ENCODE data around the gene LAMTOR1.

LAMTOR1 gene

GRCh38 chr11:72084965-72085364 is 18.1 kb downstream of the LAMTOR1 start:
- in situ Hi-C loops (cut with HindIII; ENCODE audit: low pct_unique_long_range_greater_than_20kb, low sequenced_read_pairs) = no loop called here
- no peak for TF ChIP-seq JUND (IDR thresholded peaks at IDR 0.05; ENCODE audit: low read depth)
- no peak for DNase-seq (ENCODE audit: low read depth in 1 of 2, low spot score in 1 of 2)

GRCh38 chr11:72084076-72084475 is 19.0 kb downstream of the LAMTOR1 start:
- no peak for TF ChIP-seq JUND (IDR thresholded peaks at IDR 0.05; ENCODE audit: low read depth)
- in situ Hi-C loops (cut with HindIII; ENCODE audit: low pct_unique_long_range_greater_than_20kb, low sequenced_read_pairs) = no loop called here
- no peak for DNase-seq (ENCODE audit: low read depth in 1 of 2, low spot score in 1 of 2)

- DNase-seq (ENCODE audit: low read depth in 1 of 2, low spot score in 1 of 2) = peak in 1 of 2 experiments; percentile 35
- TF ChIP-seq JUND (IDR thresholded peaks at IDR 0.05; ENCODE audit: low read depth) = no peak
- in situ Hi-C loops (cut with HindIII; ENCODE audit: low pct_unique_long_range_greater_than_20kb, low sequenced_read_pairs) = no loop called here
These were observed 19.7 kb downstream of the LAMTOR1 start for GRCh38 chr11:72083414-72083813.

GRCh38 chr11:72081821-72082453 is 21.2 kb downstream of the LAMTOR1 start:
- no peak for TF ChIP-seq JUND (IDR thresholded peaks at IDR 0.05; ENCODE audit: low read depth)
- peak; percentile 19 to 98 for DNase-seq (ENCODE audit: low read depth in 1 of 2, low spot score in 1 of 2)
- in situ Hi-C loops (cut with HindIII; ENCODE audit: low pct_unique_long_range_greater_than_20kb, low sequenced_read_pairs) = no loop called here

GRCh38 chr11:72081184-72081644 is 21.9 kb downstream of the LAMTOR1 start:
- peak in 1 of 2 experiments; percentile 62 for DNase-seq (ENCODE audit: low read depth in 1 of 2, low spot score in 1 of 2)
- no peak for TF ChIP-seq JUND (IDR thresholded peaks at IDR 0.05; ENCODE audit: low read depth)

GRCh38 chr11:72080326-72081183 is 22.5 kb downstream of the LAMTOR1 start, which contains the start of the genes LRRC51 and NUMA1:
LRRC51 (plus strand) TSS chr11:72080850; CDS start chr11:72089084, 8,234 bp downstream.
NUMA1 (minus strand) TSS chr11:72080542; CDS start chr11:72035943, 44,599 bp downstream.
- peak; percentile 59 to 100 for DNase-seq (ENCODE audit: low read depth in 1 of 2, low spot score in 1 of 2)
- in situ Hi-C loops (cut with HindIII; ENCODE audit: low pct_unique_long_range_greater_than_20kb, low sequenced_read_pairs) = no loop called here
- TF ChIP-seq JUND (IDR thresholded peaks at IDR 0.05; ENCODE audit: low read depth) = no peak

More at GRCh38 chr11:72081184-72081644, 21.9 kb downstream of the LAMTOR1 start:
- in situ Hi-C loops (cut with HindIII; ENCODE audit: low pct_unique_long_range_greater_than_20kb, low sequenced_read_pairs) = no loop called here

GRCh38 chr11:72079819-72080325 is 23.2 kb downstream of the LAMTOR1 start:
- TF ChIP-seq JUND (IDR thresholded peaks at IDR 0.05; ENCODE audit: low read depth) = no peak
- in situ Hi-C loops (cut with HindIII; ENCODE audit: low pct_unique_long_range_greater_than_20kb, low sequenced_read_pairs) = no loop called here
- DNase-seq (ENCODE audit: low read depth in 1 of 2, low spot score in 1 of 2) = peak in 1 of 2 experiments; percentile 73

- in situ Hi-C loops (cut with HindIII; ENCODE audit: low pct_unique_long_range_greater_than_20kb, low sequenced_read_pairs) = no loop called here
- no peak for TF ChIP-seq JUND (IDR thresholded peaks at IDR 0.05; ENCODE audit: low read depth)
These were observed 24.6 kb downstream of the LAMTOR1 start for GRCh38 chr11:72078477-72078876.

GRCh38 chr11:72075756-72076155 is 27.3 kb downstream of the LAMTOR1 start:
- in situ Hi-C loops (cut with HindIII; ENCODE audit: low pct_unique_long_range_greater_than_20kb, low sequenced_read_pairs) = no loop called here
- TF ChIP-seq JUND (IDR thresholded peaks at IDR 0.05; ENCODE audit: low read depth) = no peak
- no peak for DNase-seq (ENCODE audit: low read depth in 1 of 2, low spot score in 1 of 2)

More at GRCh38 chr11:72078477-72078876, 24.6 kb downstream of the LAMTOR1 start:
- DNase-seq (ENCODE audit: low read depth in 1 of 2, low spot score in 1 of 2) = no peak

- in situ Hi-C loops (cut with HindIII; ENCODE audit: low pct_unique_long_range_greater_than_20kb, low sequenced_read_pairs) = no loop called here
- TF ChIP-seq JUND (IDR thresholded peaks at IDR 0.05; ENCODE audit: low read depth) = no peak
- peak in 1 of 2 experiments; percentile 54 for DNase-seq (ENCODE audit: low read depth in 1 of 2, low spot score in 1 of 2)
These were observed 28.0 kb downstream of the LAMTOR1 start for GRCh38 chr11:72075109-72075508.

GRCh38 chr11:72072348-72072747 is 30.7 kb downstream of the LAMTOR1 start:
- in situ Hi-C loops (cut with HindIII; ENCODE audit: low pct_unique_long_range_greater_than_20kb, low sequenced_read_pairs) = no loop called here
- DNase-seq (ENCODE audit: low read depth in 1 of 2, low spot score in 1 of 2) = peak in 1 of 2 experiments; percentile 49
- TF ChIP-seq JUND (IDR thresholded peaks at IDR 0.05; ENCODE audit: low read depth) = no peak

- no peak for DNase-seq (ENCODE audit: low read depth in 1 of 2, low spot score in 1 of 2)
- in situ Hi-C loops (cut with HindIII; ENCODE audit: low pct_unique_long_range_greater_than_20kb, low sequenced_read_pairs) = no loop called here
- TF ChIP-seq JUND (IDR thresholded peaks at IDR 0.05; ENCODE audit: low read depth) = no peak
These were observed 32.6 kb downstream of the LAMTOR1 start for GRCh38 chr11:72070491-72070890.

Data from T47D (cell line).